Activated CD4-positive, alpha-beta T cell treated with anti-CD3 and anti-CD28 coated beads, Interleukin-2, amount 10 ng/mL, durations not matched to agents 7 days and 5 days (primary cell): ENCODE data around the gene STMP1. TPM values are rescaled to one million over a fixed set of nuclear protein-coding genes. Genes with fewer than 3 reads are reported as not detected.
"Not testable (repeated sequence)": the region's sequence is repeated elsewhere in the genome, so short reads cannot be mapped to it uniquely, and the experiment has no call there.

Experiments used
- CTCF ChIA-PET: fragments of 350-600 bp; sonication (Branson Sonifier 250); formaldehyde crosslinking; loops from one replicate; lab custom pipeline; 2021; ENCODE audit warnings: antibody characterized with exemption; lab: Charles Lee
- POLR2A ChIA-PET: fragments of 350-600 bp; sonication (Branson Sonifier 250); formaldehyde crosslinking; loops from one replicate; lab custom pipeline; 2021; ENCODE audit warnings: antibody characterized with exemption; lab: Charles Lee
- DNase-seq: peaks from one replicate; pipeline ENCODE4 v3.0.0-alpha.2; 2020
- H3K27ac Mint-ChIP-seq: one replicate; pipeline ENCODE4 v1.8.0; 2021; ENCODE audit warnings: mild to moderate bottlenecking, moderate library complexity, mixed read lengths
- H3K27me3 Mint-ChIP-seq: one replicate; pipeline ENCODE4 v1.8.0; 2021; ENCODE audit warnings: mixed read lengths
- H3K36me3 Mint-ChIP-seq: one replicate; pipeline ENCODE4 v1.8.0; 2021; ENCODE audit warnings: low read depth, mixed read lengths
- H3K4me1 Mint-ChIP-seq: one replicate; pipeline ENCODE4 v1.8.0; 2021; ENCODE audit warnings: mixed read lengths
- H3K4me3 Mint-ChIP-seq: one replicate; pipeline ENCODE4 v1.8.0; 2021; ENCODE audit warnings: mild to moderate bottlenecking, moderate library complexity, mixed read lengths
- H3K9me3 Mint-ChIP-seq: one replicate; pipeline ENCODE4 v1.8.0; 2021; ENCODE audit warnings: mixed read lengths
- total RNA-seq, 2 experiments: library from RNA; stranded (reverse); gene quantifications; one replicate each; pipeline ENCODE4 v1.2.3, GENCODE V29; 2021

Gene STMP1
- total RNA-seq, 2 experiments from 2014 or later = 25.2 to 26.0 TPM

- H3K27ac Mint-ChIP-seq = no peak overlapping the region
- H3K36me3 Mint-ChIP-seq = peaks cover 35% of the 10 kb centered on the region
- H3K4me1 Mint-ChIP-seq = no peaks in the 10 kb centered on the region
- no peaks in the 10 kb centered on the region for H3K27me3 Mint-ChIP-seq
- POLR2A ChIA-PET = no interaction called here
- H3K4me3 Mint-ChIP-seq = no peak overlapping the region
- no peaks in the 10 kb centered on the region for H3K9me3 Mint-ChIP-seq
- DNase-seq = no peak
- CTCF ChIA-PET = interaction anchor here (1.4 kb wide), 1 partner anchor 11 kb away, joined by 3 read pairs; no protein-coding TSS in a partner anchor
Observed at GRCh38 chr7:135648235-135648634, 14.1 kb upstream of the STMP1 start.

- H3K9me3 Mint-ChIP-seq = no peaks in the 10 kb centered on the region
- POLR2A ChIA-PET = no interaction called here
- H3K4me1 Mint-ChIP-seq = no peaks in the 10 kb centered on the region
- no peak overlapping the region for H3K4me3 Mint-ChIP-seq
- H3K27me3 Mint-ChIP-seq = no peaks in the 10 kb centered on the region
- no peak overlapping the region for H3K27ac Mint-ChIP-seq
- no peak for DNase-seq
- peaks cover 16% of the 10 kb centered on the region for H3K36me3 Mint-ChIP-seq
- CTCF ChIA-PET = no interaction called here
Observed at GRCh38 chr7:135650831-135651573, 11.3 kb upstream of the STMP1 start.

- ChIA-PET POLR2A (no interaction called here), CTCF (no interaction called here)
- Mint-ChIP-seq H3K4me3 (no peak overlapping the region), H3K9me3 (no peaks in the 10 kb centered on the region), H3K36me3 (peaks cover 10% of the 10 kb centered on the region), H3K4me1 (no peaks in the 10 kb centered on the region), H3K27ac (no peak overlapping the region), H3K27me3 (no peaks in the 10 kb centered on the region)
- no peak for DNase-seq
Observed at GRCh38 chr7:135653340-135654080, 8.8 kb upstream of the STMP1 start.

GRCh38 chr7:135658564-135658963 lies 3.8 kb upstream of the STMP1 start:
- ChIA-PET POLR2A (no interaction called here), CTCF (interaction anchor here (0.7 to 1.2 kb wide), 4 partner anchors 13 to 377 kb away, joined by 3 to 5 read pairs (median 3); no protein-coding TSS in a partner anchor)
- no peak for DNase-seq
- Mint-ChIP-seq H3K9me3 (no peaks in the 10 kb centered on the region), H3K27ac (no peak overlapping the region), H3K4me3 (no peak overlapping the region), H3K36me3 (peaks cover 2% of the 10 kb centered on the region), H3K4me1 (peaks cover 16% of the 10 kb centered on the region), H3K27me3 (no peaks in the 10 kb centered on the region)

- DNase-seq = no peak
- CTCF ChIA-PET = interaction anchor here (1.0 to 1.2 kb wide), 2 partner anchors 14 to 378 kb away, joined by 3 to 5 read pairs; no protein-coding TSS in a partner anchor
- POLR2A ChIA-PET = interaction anchor here (0.6 kb wide), 1 partner anchor 118 kb away, joined by 3 read pairs; no protein-coding TSS in a partner anchor
- peaks cover 2% of the 10 kb centered on the region for H3K36me3 Mint-ChIP-seq
- H3K4me3 Mint-ChIP-seq = no peak overlapping the region
- no peaks in the 10 kb centered on the region for H3K27me3 Mint-ChIP-seq
- peaks cover 22% of the 10 kb centered on the region for H3K4me1 Mint-ChIP-seq
- H3K27ac Mint-ChIP-seq = no peak overlapping the region
- H3K9me3 Mint-ChIP-seq = no peaks in the 10 kb centered on the region
Observed at GRCh38 chr7:135659159-135659846, 3.0 kb upstream of the STMP1 start.

GRCh38 chr7:135661311-135662122 lies 797 bp upstream of the STMP1 start:
- peak overlapping the region; percentile 87 for H3K4me3 Mint-ChIP-seq
- POLR2A ChIA-PET = no interaction called here
- peak; percentile 8 for DNase-seq
- H3K27me3 Mint-ChIP-seq = no peaks in the 10 kb centered on the region
- H3K9me3 Mint-ChIP-seq = no peaks in the 10 kb centered on the region
- H3K27ac Mint-ChIP-seq = peak overlapping the region; percentile 88
- peaks cover 6% of the 10 kb centered on the region for H3K36me3 Mint-ChIP-seq
- peaks cover 30% of the 10 kb centered on the region for H3K4me1 Mint-ChIP-seq
- CTCF ChIA-PET = interaction anchor here (0.6 to 3.0 kb wide), 9 partner anchors 9 to 379 kb away, joined by 3 to 22 read pairs (median 4); no protein-coding TSS in a partner anchor

- DNase-seq = no peak
- no peaks in the 10 kb centered on the region for H3K27me3 Mint-ChIP-seq
- no peaks in the 10 kb centered on the region for H3K9me3 Mint-ChIP-seq
- H3K27ac Mint-ChIP-seq = peak overlapping the region; percentile 88
- H3K36me3 Mint-ChIP-seq = peaks cover 10% of the 10 kb centered on the region
- POLR2A ChIA-PET = no interaction called here
- CTCF ChIA-PET = interaction anchor here (0.7 to 3.0 kb wide), 14 partner anchors 9 to 386 kb away, joined by 3 to 22 read pairs (median 4); no protein-coding TSS in a partner anchor
- H3K4me1 Mint-ChIP-seq = peaks cover 30% of the 10 kb centered on the region
- peak overlapping the region; percentile 87 for H3K4me3 Mint-ChIP-seq
Observed at GRCh38 chr7:135662123-135662372, 266 bp upstream of the STMP1 start.

- H3K27ac Mint-ChIP-seq = no peak overlapping the region
- DNase-seq = no peak
- H3K27me3 Mint-ChIP-seq = no peaks in the 10 kb centered on the region
- ChIA-PET CTCF (interaction anchor here (0.7 to 1.7 kb wide), 6 partner anchors 9 to 1122 kb away, joined by 3 to 5 read pairs (median 4); no protein-coding TSS in a partner anchor), POLR2A (no interaction called here)
- peaks cover 34% of the 10 kb centered on the region for H3K4me1 Mint-ChIP-seq
- H3K36me3 Mint-ChIP-seq = peaks cover 19% of the 10 kb centered on the region
- H3K9me3 Mint-ChIP-seq = no peaks in the 10 kb centered on the region
- H3K4me3 Mint-ChIP-seq = peak overlapping the region; percentile 87
Observed at GRCh38 chr7:135664046-135664589, 1.8 kb downstream of the STMP1 start.

- Mint-ChIP-seq H3K9me3 (no peaks in the 10 kb centered on the region), H3K4me1 (peaks cover 34% of the 10 kb centered on the region), H3K4me3 (no peak overlapping the region), H3K36me3 (peaks cover 19% of the 10 kb centered on the region), H3K27me3 (no peaks in the 10 kb centered on the region), H3K27ac (no peak overlapping the region)
- no peak for DNase-seq
- POLR2A ChIA-PET = no interaction called here
- CTCF ChIA-PET = interaction anchor here (1.1 to 1.6 kb wide), 2 partner anchors 8 to 9 kb away, joined by 3 to 5 read pairs; no protein-coding TSS in a partner anchor
Observed at GRCh38 chr7:135665042-135665441, 2.7 kb downstream of the STMP1 start.

- DNase-seq = no peak
- ChIA-PET POLR2A (no interaction called here), CTCF (interaction anchor here (0.9 kb wide), 1 partner anchor 56 kb away, joined by 3 read pairs; no protein-coding TSS in a partner anchor)
- Mint-ChIP-seq H3K27ac (peak overlapping the region; percentile 36), H3K27me3 (no peaks in the 10 kb centered on the region), H3K9me3 (no peaks in the 10 kb centered on the region), H3K36me3 (peaks cover 19% of the 10 kb centered on the region), H3K4me1 (peaks cover 31% of the 10 kb centered on the region), H3K4me3 (no peak overlapping the region)
Observed at GRCh38 chr7:135666156-135666555, 3.8 kb downstream of the STMP1 start.

- DNase-seq = no peak
- Mint-ChIP-seq H3K4me1 (peaks cover 24% of the 10 kb centered on the region), H3K36me3 (peaks cover 19% of the 10 kb centered on the region), H3K4me3 (no peak overlapping the region), H3K27me3 (no peaks in the 10 kb centered on the region), H3K9me3 (no peaks in the 10 kb centered on the region), H3K27ac (no peak overlapping the region)
- POLR2A ChIA-PET = no interaction called here
- CTCF ChIA-PET = interaction anchor here (0.6 to 0.9 kb wide), 2 partner anchors 57 to 281 kb away, joined by 3 read pairs; no protein-coding TSS in a partner anchor
Observed at GRCh38 chr7:135666846-135667245, 4.5 kb downstream of the STMP1 start.

- H3K9me3 Mint-ChIP-seq, H3K27me3 Mint-ChIP-seq, H3K27ac Mint-ChIP-seq, CTCF ChIA-PET, POLR2A ChIA-PET, H3K4me3 Mint-ChIP-seq, DNase-seq: not testable (repeated sequence)
- Mint-ChIP-seq H3K4me1 (peaks cover 21% of the 10 kb centered on the region), H3K36me3 (peaks cover 18% of the 10 kb centered on the region)
Observed at GRCh38 chr7:135667626-135668025, 5.3 kb downstream of the STMP1 start.
